ENCODE results near the gene POLR1H. TPM values are rescaled to one million over a fixed set of nuclear protein-coding genes. Genes with fewer than 3 reads are reported as not detected.

Gene POLR1H
- total RNA-seq, 1 donor from 2014 or later: 22.4 TPM

DNA sequence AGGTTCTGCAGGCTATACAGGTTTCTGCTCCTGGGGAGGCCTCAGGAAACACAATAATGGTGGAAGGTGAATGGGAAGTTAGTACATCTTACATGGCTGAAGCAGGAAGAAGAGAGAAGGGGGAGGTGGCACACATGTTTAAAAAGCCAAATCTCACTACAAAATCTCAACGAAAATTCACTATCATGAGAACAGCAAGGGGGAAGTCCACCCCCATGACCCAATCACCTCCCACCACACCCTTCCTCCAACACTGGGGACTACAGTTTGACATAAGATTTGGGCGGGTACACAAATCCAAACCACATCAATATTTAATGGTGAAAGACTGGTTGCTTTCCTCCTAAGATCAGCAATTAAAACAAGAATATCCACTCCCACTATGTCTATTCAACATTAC lies 13.8 kb upstream of the POLR1H start:
- Histone ChIP-seq H3K4me3 (no peak overlapping the region), H3K9me3 (no peaks in the 10 kb centered on the region), H3K36me3 (no peaks in the 10 kb centered on the region), H3K4me1 (no peaks in the 10 kb centered on the region), H3K27me3 (ENCODE audit: low read depth) (no peaks in the 10 kb centered on the region), H3K27ac (no peak overlapping the region)
- TF ChIP-seq, protein P1, sequence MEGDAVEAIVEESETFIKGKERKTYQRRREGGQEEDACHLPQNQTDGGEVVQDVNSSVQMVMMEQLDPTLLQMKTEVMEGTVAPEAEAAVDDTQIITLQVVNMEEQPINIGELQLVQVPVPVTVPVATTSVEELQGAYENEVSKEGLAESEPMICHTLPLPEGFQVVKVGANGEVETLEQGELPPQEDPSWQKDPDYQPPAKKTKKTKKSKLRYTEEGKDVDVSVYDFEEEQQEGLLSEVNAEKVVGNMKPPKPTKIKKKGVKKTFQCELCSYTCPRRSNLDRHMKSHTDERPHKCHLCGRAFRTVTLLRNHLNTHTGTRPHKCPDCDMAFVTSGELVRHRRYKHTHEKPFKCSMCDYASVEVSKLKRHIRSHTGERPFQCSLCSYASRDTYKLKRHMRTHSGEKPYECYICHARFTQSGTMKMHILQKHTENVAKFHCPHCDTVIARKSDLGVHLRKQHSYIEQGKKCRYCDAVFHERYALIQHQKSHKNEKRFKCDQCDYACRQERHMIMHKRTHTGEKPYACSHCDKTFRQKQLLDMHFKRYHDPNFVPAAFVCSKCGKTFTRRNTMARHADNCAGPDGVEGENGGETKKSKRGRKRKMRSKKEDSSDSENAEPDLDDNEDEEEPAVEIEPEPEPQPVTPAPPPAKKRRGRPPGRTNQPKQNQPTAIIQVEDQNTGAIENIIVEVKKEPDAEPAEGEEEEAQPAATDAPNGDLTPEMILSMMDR (IDR thresholded peaks at IDR 0.05): no peak
- ATAC-seq (no peak), DNase-seq (no peak)
- intact Hi-C loops (cut with DNase I): no loop called here

DNA sequence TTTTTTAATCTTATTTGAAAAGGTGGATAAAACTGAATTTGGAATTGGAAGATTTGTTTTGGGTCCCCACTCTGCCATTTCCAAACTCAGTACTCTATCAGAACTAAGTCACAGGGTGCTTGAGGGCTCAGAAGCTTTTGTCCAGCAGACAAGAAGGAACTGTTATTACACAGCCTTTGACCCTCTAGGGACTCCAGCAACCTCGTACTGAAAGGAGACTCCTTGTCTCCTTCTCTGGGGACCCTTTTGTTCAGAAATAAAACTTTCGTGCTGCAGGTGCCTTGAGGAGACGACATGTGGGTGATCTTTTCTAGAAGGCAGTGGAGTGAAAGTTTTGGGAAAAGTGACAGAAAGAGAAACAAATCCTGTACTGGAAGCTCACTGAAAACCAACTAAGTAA lies 7.4 kb upstream of the POLR1H start:
- intact Hi-C loops (cut with DNase I): no loop called here
- H3K9me3 ChIP-seq: no peaks in the 10 kb centered on the region
- TF ChIP-seq, protein P1 (IDR thresholded peaks at IDR 0.05): no peak
- ATAC-seq (no peak), DNase-seq (no peak)
- H3K4me1 ChIP-seq: no peaks in the 10 kb centered on the region
- no peak overlapping the region for H3K27ac ChIP-seq
- H3K4me3 ChIP-seq: no peak overlapping the region
- no peaks in the 10 kb centered on the region for H3K27me3 ChIP-seq (ENCODE audit: low read depth)
- peaks cover 38% of the 10 kb centered on the region for H3K36me3 ChIP-seq

DNA sequence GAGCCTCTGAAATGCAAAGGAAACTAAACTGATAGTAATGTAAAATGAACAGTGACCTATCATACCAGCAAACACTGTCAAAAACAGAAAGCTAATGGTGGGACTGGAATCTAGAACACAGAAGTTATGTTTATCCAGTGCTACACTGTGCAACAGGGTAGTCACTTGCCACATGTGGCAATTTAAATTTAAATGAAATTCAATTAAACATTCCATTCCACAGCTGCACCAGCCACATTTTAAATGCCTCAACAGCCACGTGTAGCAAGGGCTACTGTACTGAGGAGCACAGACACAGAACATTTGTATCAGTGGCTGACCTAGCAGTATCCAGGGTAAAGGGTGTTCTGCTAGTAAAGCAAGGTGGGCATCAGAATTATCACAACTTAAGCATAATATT lies 5.6 kb upstream of the POLR1H start:
- TF ChIP-seq, protein P1 (IDR thresholded peaks at IDR 0.05): no peak
- intact Hi-C loops (cut with DNase I): no loop called here
- peaks cover 38% of the 10 kb centered on the region for H3K36me3 ChIP-seq
- H3K4me1 ChIP-seq: peaks cover 9% of the 10 kb centered on the region
- H3K27me3 ChIP-seq (ENCODE audit: low read depth): no peaks in the 10 kb centered on the region
- H3K9me3 ChIP-seq: no peaks in the 10 kb centered on the region
- DNase-seq (no peak), ATAC-seq (no peak)
- H3K4me3 ChIP-seq: no peak overlapping the region
- no peak overlapping the region for H3K27ac ChIP-seq

DNA sequence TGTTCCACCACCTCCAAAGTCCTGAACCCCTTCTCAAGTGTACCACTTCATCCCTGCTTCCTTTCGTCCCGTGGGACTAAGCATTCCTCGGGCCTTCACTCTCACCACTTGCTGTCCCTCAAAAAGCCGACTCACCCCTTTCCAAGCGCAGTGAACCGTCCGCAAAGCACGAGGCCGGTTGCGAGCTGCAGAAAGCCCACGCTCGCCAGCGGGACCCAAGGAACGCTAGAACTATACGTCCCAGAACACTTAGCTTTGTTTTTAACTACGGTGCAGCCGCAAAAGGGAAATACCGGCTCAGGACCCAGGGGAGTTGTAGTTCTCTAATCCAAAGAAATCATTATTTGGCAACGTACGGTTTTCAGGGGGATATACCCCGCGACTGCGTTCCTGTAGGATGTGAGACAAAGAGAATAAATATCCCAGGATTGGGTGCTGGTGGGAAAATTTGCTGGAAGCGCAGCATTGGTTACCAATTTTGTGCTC lies 416 bp upstream of the POLR1H start:
- intact Hi-C loops (cut with DNase I): no loop called here
- TF ChIP-seq, protein P1 (IDR thresholded peaks at IDR 0.05): no peak
- peak overlapping the region; percentile 76 for H3K4me3 ChIP-seq
- H3K4me1 ChIP-seq: peaks cover 30% of the 10 kb centered on the region
- H3K27ac ChIP-seq: peak overlapping the region; percentile 87
- peak; percentile 42 for ATAC-seq
- peak; percentile 56 for DNase-seq
- H3K9me3 ChIP-seq: no peaks in the 10 kb centered on the region
- no peaks in the 10 kb centered on the region for H3K27me3 ChIP-seq (ENCODE audit: low read depth)
- H3K36me3 ChIP-seq: peaks cover 42% of the 10 kb centered on the region

DNA sequence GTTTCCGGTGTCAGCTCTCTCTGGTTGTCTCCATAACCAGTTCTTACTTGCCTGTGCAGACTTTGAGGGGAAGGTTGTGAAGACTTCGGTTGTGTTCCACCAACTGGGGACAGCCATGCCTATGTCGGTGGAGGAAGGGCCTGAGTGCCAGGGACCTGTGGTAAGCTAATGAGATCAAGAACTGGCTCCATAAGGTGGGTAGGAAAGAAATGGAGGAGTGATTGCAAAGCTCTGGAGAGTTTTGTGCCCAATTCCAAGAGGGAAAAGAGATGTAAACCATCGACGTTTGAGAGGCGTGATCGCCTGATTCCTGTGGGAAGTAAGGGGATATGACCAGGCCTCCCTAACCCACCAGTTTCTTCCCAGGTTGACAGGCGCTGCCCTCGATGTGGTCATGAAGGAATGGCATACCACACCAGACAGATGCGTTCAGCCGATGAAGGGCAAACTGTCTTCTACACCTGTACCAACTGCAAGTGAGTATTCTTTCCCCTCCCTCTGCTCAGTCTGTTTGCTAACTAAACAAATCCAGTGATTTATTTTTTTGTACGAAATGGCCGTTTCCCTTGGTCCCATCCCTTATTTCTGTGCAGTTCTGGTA lies 893 bp downstream of the POLR1H start:
- intact Hi-C loops (cut with DNase I): no loop called here
- peak overlapping the region; percentile 76 for H3K4me3 ChIP-seq
- TF ChIP-seq, protein P1 (IDR thresholded peaks at IDR 0.05): no peak
- no peaks in the 10 kb centered on the region for H3K27me3 ChIP-seq (ENCODE audit: low read depth)
- peaks cover 38% of the 10 kb centered on the region for H3K4me1 ChIP-seq
- peak overlapping the region; percentile 87 for H3K27ac ChIP-seq
- H3K36me3 ChIP-seq: peaks cover 30% of the 10 kb centered on the region
- DNase-seq: no peak
- ATAC-seq: peak in 1 of 2 donors; percentile 37
- no peaks in the 10 kb centered on the region for H3K9me3 ChIP-seq
